Measurements from ENCODE around the gene FICD. TPM values are rescaled to one million over a fixed set of nuclear protein-coding genes. Genes with fewer than 3 reads are reported as not detected.

FICD gene
- total RNA-seq, 2 experiments from 2014 or later: 2.7 to 3.2 TPM

- Mint-ChIP-seq H3K9me3 (no peaks in the 10 kb centered on the region), H3K27ac (peak overlapping the region; percentile 87), H3K36me3 (ENCODE audit: low read depth) (peaks cover 59% of the 10 kb centered on the region), H3K27me3 (no peaks in the 10 kb centered on the region), H3K4me3 (peak overlapping the region; percentile 96), H3K4me1 (ENCODE audit: low read depth) (peaks cover 20% of the 10 kb centered on the region)
- POLR2A ChIA-PET: interaction anchor here (1.2 kb wide), 1 partner anchor 45 kb away, joined by 3 read pairs; the partner anchor contains the start of gene ISCU
- Histone ChIP-seq H3K27ac (ENCODE audit: low read depth in 1 of 2, low read length in 2 of 2) (peak overlapping the region; percentile 15 to 42), H3K4me1 (ENCODE audit: insufficient read depth, low read length) (peaks cover 26% of the 10 kb centered on the region), H3K27me3 (ENCODE audit: control insufficient read depth in 1 of 2, insufficient read depth in 2 of 2, low read length in 2 of 2) (no peaks in the 10 kb centered on the region), H3K36me3 (ENCODE audit: insufficient read depth, low read length) (peaks cover 51% of the 10 kb centered on the region), H3K4me3 (ENCODE audit: low read length) (no peak overlapping the region), H3K9me3 (ENCODE audit: control insufficient read depth in 1 of 2, insufficient read depth in 1 of 2, low read length in 2 of 2) (no peaks in the 10 kb centered on the region)
- CTCF ChIA-PET: no interaction called here
- no peak for ATAC-seq (ENCODE audit: poor library complexity)
- no peak for TF ChIP-seq CTCF (IDR thresholded peaks at IDR 0.05)
- peak in 1 of 14 experiments; percentile 12 for DNase-seq
- intact Hi-C loops (cut with DNase I, micrococcal nuclease): loop anchor here (2.0 to 10.0 kb wide), 12 partner anchors 39 to 1607 kb away; partner anchors contain the start of genes CRY1 (in 1 of the 2), IFT81 (in 1 of the 2), ISCU (in 1 of the 2) and KCTD10 (in 1 of the 2)
Observed at GRCh38 chr12:108517288-108518100, 2.4 kb downstream of the FICD start.

GRCh38 chr12:108518101-108518715 is 3.1 kb downstream of the FICD start:
- H3K36me3 ChIP-seq (ENCODE audit: insufficient read depth, low read length): peaks cover 58% of the 10 kb centered on the region
- no peak for DNase-seq
- H3K27ac ChIP-seq (ENCODE audit: low read depth in 1 of 2, low read length in 2 of 2): no peak overlapping the region
- H3K9me3 Mint-ChIP-seq: no peaks in the 10 kb centered on the region
- intact Hi-C loops (cut with DNase I, micrococcal nuclease): loop anchor here (5.0 to 10.0 kb wide), 11 partner anchors 44 to 1607 kb away; partner anchors contain the start of genes CRY1 (in 1 of the 2), IFT81 (in 1 of the 2), ISCU (in 1 of the 2) and KCTD10 (in 1 of the 2)
- H3K27ac Mint-ChIP-seq: peak overlapping the region; percentile 12
- ATAC-seq (ENCODE audit: poor library complexity): no peak
- CTCF ChIA-PET: no interaction called here
- no peaks in the 10 kb centered on the region for H3K27me3 ChIP-seq (ENCODE audit: control insufficient read depth in 1 of 2, insufficient read depth in 2 of 2, low read length in 2 of 2)
- peaks cover 20% of the 10 kb centered on the region for H3K4me1 Mint-ChIP-seq (ENCODE audit: low read depth)
- no peak overlapping the region for H3K4me3 Mint-ChIP-seq
- no peak overlapping the region for H3K4me3 ChIP-seq (ENCODE audit: low read length)
- H3K4me1 ChIP-seq (ENCODE audit: insufficient read depth, low read length): peaks cover 26% of the 10 kb centered on the region
- POLR2A ChIA-PET: interaction anchor here (1.2 kb wide), 1 partner anchor 44 kb away, joined by 3 read pairs; the partner anchor contains the start of gene ISCU
- H3K36me3 Mint-ChIP-seq (ENCODE audit: low read depth): peaks cover 67% of the 10 kb centered on the region
- TF ChIP-seq CTCF (IDR thresholded peaks at IDR 0.05): no peak
- no peaks in the 10 kb centered on the region for H3K9me3 ChIP-seq (ENCODE audit: control insufficient read depth in 1 of 2, insufficient read depth in 1 of 2, low read length in 2 of 2)
- no peaks in the 10 kb centered on the region for H3K27me3 Mint-ChIP-seq

- Histone ChIP-seq H3K27me3 (ENCODE audit: control insufficient read depth in 1 of 2, insufficient read depth in 2 of 2, low read length in 2 of 2) (no peaks in the 10 kb centered on the region), H3K9me3 (ENCODE audit: control insufficient read depth in 1 of 2, insufficient read depth in 1 of 2, low read length in 2 of 2) (no peaks in the 10 kb centered on the region), H3K36me3 (ENCODE audit: insufficient read depth, low read length) (peaks cover 65% of the 10 kb centered on the region), H3K4me1 (ENCODE audit: insufficient read depth, low read length) (peaks cover 26% of the 10 kb centered on the region), H3K27ac (ENCODE audit: low read depth in 1 of 2, low read length in 2 of 2) (no peak overlapping the region), H3K4me3 (ENCODE audit: low read length) (no peak overlapping the region)
- ATAC-seq (ENCODE audit: poor library complexity): no peak
- H3K27ac Mint-ChIP-seq: peak overlapping the region; percentile 12
- intact Hi-C loops (cut with DNase I, micrococcal nuclease): loop anchor here (5.0 to 10.0 kb wide), 11 partner anchors 43 to 1606 kb away; partner anchors contain the start of genes CRY1 (in 1 of the 2), IFT81 (in 1 of the 2), ISCU (in 1 of the 2) and KCTD10 (in 1 of the 2)
- POLR2A ChIA-PET: interaction anchor here (1.2 kb wide), 1 partner anchor 44 kb away, joined by 3 read pairs; the partner anchor contains the start of gene ISCU
- peaks cover 20% of the 10 kb centered on the region for H3K4me1 Mint-ChIP-seq (ENCODE audit: low read depth)
- no peaks in the 10 kb centered on the region for H3K27me3 Mint-ChIP-seq
- peak overlapping the region; percentile 11 for H3K4me3 Mint-ChIP-seq
- peaks cover 74% of the 10 kb centered on the region for H3K36me3 Mint-ChIP-seq (ENCODE audit: low read depth)
- no peak for TF ChIP-seq CTCF (IDR thresholded peaks at IDR 0.05)
- DNase-seq: peak in 1 of 14 experiments; percentile 26
- no peaks in the 10 kb centered on the region for H3K9me3 Mint-ChIP-seq
- CTCF ChIA-PET: interaction anchor here (1.0 kb wide), 1 partner anchor 145 kb away, joined by 3 read pairs; no protein-coding TSS in a partner anchor
Observed at GRCh38 chr12:108518716-108519496, 3.8 kb downstream of the FICD start.

All from CD4-positive, alpha-beta T cell (primary cell).